Muscle layer of colon (tissue), 2 donors: Measurements from ENCODE around the gene NKX6-1.

Experiments
- H3K27ac ChIP-seq: one replicate; pipeline ENCODE4 v1.7.0; 2013; ENCODE audit warnings: low read depth, mild to moderate bottlenecking, low read length, moderate library complexity
- H3K27me3 ChIP-seq, 2 donors: one replicate each; pipeline ENCODE4 v1.7.0; 2013; ENCODE audit warnings: low read length in 2 of 2, mild to moderate bottlenecking in 2 of 2; ENCODE audit not compliant: insufficient read depth in 2 of 2, control insufficient read depth in 1 of 2
- H3K36me3 ChIP-seq: one replicate; pipeline ENCODE4 v1.7.0; 2013; ENCODE audit warnings: mild to moderate bottlenecking, low read length; ENCODE audit not compliant: insufficient read depth
- H3K4me1 ChIP-seq: one replicate; pipeline ENCODE4 v1.7.0; 2013; ENCODE audit warnings: mild to moderate bottlenecking, low read length; ENCODE audit not compliant: insufficient read depth
- H3K4me3 ChIP-seq, 2 donors: one replicate each; pipeline ENCODE4 v1.7.0; 2013; ENCODE audit warnings: low read length in 2 of 2, low read depth in 1 of 2, mild to moderate bottlenecking in 1 of 2, moderate library complexity in 1 of 2
- H3K9ac ChIP-seq: one replicate; pipeline ENCODE4 v1.7.0; 2013; ENCODE audit warnings: low read length
- H3K9me3 ChIP-seq: one replicate; pipeline ENCODE4 v1.7.0; 2013; ENCODE audit warnings: mild to moderate bottlenecking, low read length
- donor health status: abdominal sarcoma.
- donor health status: Adenocarcinoma of cecum.

NKX6-1 gene

GRCh38 chr4:84497504-84498202, 1.4 kb downstream of the NKX6-1 start:
- H3K4me1 ChIP-seq = peaks cover 20% of the 10 kb centered on the region
- no peak overlapping the region for H3K9ac ChIP-seq
- H3K4me3 ChIP-seq = peak overlapping the region; percentile 38 to 57
- H3K27me3 ChIP-seq = peaks cover 98 to 100% of the 10 kb centered on the region in 2 donors
- no peaks in the 10 kb centered on the region for H3K36me3 ChIP-seq
- no peak overlapping the region for H3K27ac ChIP-seq
- H3K9me3 ChIP-seq = peaks cover 20% of the 10 kb centered on the region

- H3K9me3 ChIP-seq = peaks cover 20% of the 10 kb centered on the region
- H3K27ac ChIP-seq = no peak overlapping the region
- peaks cover 98 to 100% of the 10 kb centered on the region in 2 donors for H3K27me3 ChIP-seq
- peaks cover 20% of the 10 kb centered on the region for H3K4me1 ChIP-seq
- H3K36me3 ChIP-seq = no peaks in the 10 kb centered on the region
- no peak overlapping the region for H3K9ac ChIP-seq
- no peak overlapping the region for H3K4me3 ChIP-seq
Observed at GRCh38 chr4:84496706-84497503, 2.2 kb downstream of the NKX6-1 start.

GRCh38 chr4:84496331-84496705, 2.8 kb downstream of the NKX6-1 start:
- Histone ChIP-seq H3K9me3 (peaks cover 25% of the 10 kb centered on the region), H3K9ac (no peak overlapping the region), H3K27me3 (peaks cover 98 to 100% of the 10 kb centered on the region in 2 donors), H3K36me3 (no peaks in the 10 kb centered on the region), H3K27ac (no peak overlapping the region), H3K4me3 (no peak overlapping the region), H3K4me1 (peaks cover 20% of the 10 kb centered on the region)

GRCh38 chr4:84495794-84496261, 3.3 kb downstream of the NKX6-1 start:
- H3K27me3 ChIP-seq = peaks cover 98 to 99% of the 10 kb centered on the region in 2 donors
- no peak overlapping the region for H3K4me3 ChIP-seq
- no peak overlapping the region for H3K27ac ChIP-seq
- peaks cover 27% of the 10 kb centered on the region for H3K9me3 ChIP-seq
- H3K9ac ChIP-seq = no peak overlapping the region
- no peaks in the 10 kb centered on the region for H3K36me3 ChIP-seq
- peaks cover 20% of the 10 kb centered on the region for H3K4me1 ChIP-seq

- Histone ChIP-seq H3K4me1 (peaks cover 20% of the 10 kb centered on the region), H3K9me3 (peaks cover 27% of the 10 kb centered on the region), H3K27ac (no peak overlapping the region), H3K9ac (no peak overlapping the region), H3K27me3 (peaks cover 98 to 99% of the 10 kb centered on the region in 2 donors), H3K36me3 (no peaks in the 10 kb centered on the region), H3K4me3 (no peak overlapping the region)
Observed at GRCh38 chr4:84495118-84495793, 3.8 kb downstream of the NKX6-1 start.

GRCh38 chr4:84494531-84494930, 4.6 kb downstream of the NKX6-1 start:
- Histone ChIP-seq H3K9ac (no peak overlapping the region), H3K4me1 (peaks cover 17% of the 10 kb centered on the region)

GRCh38 chr4:84494076-84494475, 5.0 kb downstream of the NKX6-1 start:
- Histone ChIP-seq H3K4me3 (no peak overlapping the region), H3K27ac (no peak overlapping the region), H3K36me3 (no peaks in the 10 kb centered on the region), H3K27me3 (peaks cover 95 to 97% of the 10 kb centered on the region in 2 donors), H3K9me3 (peaks cover 27% of the 10 kb centered on the region), H3K4me1 (peaks cover 13% of the 10 kb centered on the region), H3K9ac (no peak overlapping the region)

More at GRCh38 chr4:84494531-84494930, 4.6 kb downstream of the NKX6-1 start:
- no peak overlapping the region for H3K4me3 ChIP-seq
- peaks cover 27% of the 10 kb centered on the region for H3K9me3 ChIP-seq
- no peaks in the 10 kb centered on the region for H3K36me3 ChIP-seq
- H3K27me3 ChIP-seq = peaks cover 98 to 99% of the 10 kb centered on the region in 2 donors
- no peak overlapping the region for H3K27ac ChIP-seq

GRCh38 chr4:84493092-84493850, 5.8 kb downstream of the NKX6-1 start:
- H3K4me1 ChIP-seq = peaks cover 4% of the 10 kb centered on the region
- no peak overlapping the region for H3K27ac ChIP-seq
- H3K27me3 ChIP-seq = peaks cover 89 to 90% of the 10 kb centered on the region in 2 donors
- H3K9ac ChIP-seq = no peak overlapping the region
- peaks cover 27% of the 10 kb centered on the region for H3K9me3 ChIP-seq
- peak overlapping the region; percentile 13 to 47 for H3K4me3 ChIP-seq
- no peaks in the 10 kb centered on the region for H3K36me3 ChIP-seq

- H3K9ac ChIP-seq = no peak overlapping the region
- H3K36me3 ChIP-seq = no peaks in the 10 kb centered on the region
- H3K27me3 ChIP-seq = peaks cover 84 to 88% of the 10 kb centered on the region in 2 donors
- peaks cover 27% of the 10 kb centered on the region for H3K9me3 ChIP-seq
- H3K4me1 ChIP-seq = no peaks in the 10 kb centered on the region
- no peak overlapping the region for H3K27ac ChIP-seq
- H3K4me3 ChIP-seq = no peak overlapping the region
Observed at GRCh38 chr4:84492737-84493091, 6.4 kb downstream of the NKX6-1 start.

- H3K9me3 ChIP-seq = peaks cover 27% of the 10 kb centered on the region
- no peak overlapping the region for H3K27ac ChIP-seq
- no peak overlapping the region for H3K9ac ChIP-seq
- peaks cover 82 to 83% of the 10 kb centered on the region in 2 donors for H3K27me3 ChIP-seq
- H3K4me3 ChIP-seq = no peak overlapping the region
- no peaks in the 10 kb centered on the region for H3K36me3 ChIP-seq
- H3K4me1 ChIP-seq = no peaks in the 10 kb centered on the region
Observed at GRCh38 chr4:84492290-84492689, 6.8 kb downstream of the NKX6-1 start.

GRCh38 chr4:84491481-84491880, 7.6 kb downstream of the NKX6-1 start:
- Histone ChIP-seq H3K4me3 (no peak overlapping the region), H3K27ac (no peak overlapping the region)

More at GRCh38 chr4:84491481-84491880, 7.6 kb downstream of the NKX6-1 start:
- H3K9ac ChIP-seq = no peak overlapping the region
- no peaks in the 10 kb centered on the region for H3K36me3 ChIP-seq
- no peaks in the 10 kb centered on the region for H3K4me1 ChIP-seq
- H3K27me3 ChIP-seq = peaks cover 73 to 75% of the 10 kb centered on the region in 2 donors
- peaks cover 26% of the 10 kb centered on the region for H3K9me3 ChIP-seq
